ENCODE measurements around the gene SGPP1. TPM values are rescaled to one million over a fixed set of nuclear protein-coding genes. Genes with fewer than 3 reads are reported as not detected.
A peak's percentile ranks its signal among the peaks of the same experiment; 100 is the strongest.
"Not testable (repeated sequence)": the region's sequence is repeated elsewhere in the genome, so short reads cannot be mapped to it uniquely, and the experiment has no call there.

The SGPP1 gene
- total RNA-seq, 4 donors from 2014 or later, result 5.9 to 13.9 (median 6.8) TPM

DNA sequence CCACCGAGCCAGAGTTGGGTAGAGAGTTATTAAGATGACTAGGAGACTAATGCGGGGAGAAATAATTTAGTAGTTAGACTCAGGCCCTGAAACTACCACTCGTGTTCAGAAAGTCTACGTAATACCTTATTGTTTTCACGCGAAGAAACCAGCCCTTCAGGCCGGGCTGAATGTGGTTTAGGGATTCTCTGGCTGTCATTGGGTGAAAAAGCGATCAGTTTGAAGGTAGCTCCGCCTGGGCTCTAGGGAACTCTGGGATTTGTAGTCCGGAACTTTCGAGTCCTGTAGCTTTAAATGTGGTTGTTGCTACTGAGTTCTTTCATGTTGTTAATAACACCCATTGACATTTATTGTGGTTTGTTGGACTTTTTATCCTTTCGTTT, 85.6 kb downstream of the SGPP1 start:
- intact Hi-C loops (cut with DNase I; ENCODE audit: low total_unique reads), result no loop called here
- no peak for TF ChIP-seq POLR2A (IDR thresholded peaks at IDR 0.05)
- TF ChIP-seq, protein P1, sequence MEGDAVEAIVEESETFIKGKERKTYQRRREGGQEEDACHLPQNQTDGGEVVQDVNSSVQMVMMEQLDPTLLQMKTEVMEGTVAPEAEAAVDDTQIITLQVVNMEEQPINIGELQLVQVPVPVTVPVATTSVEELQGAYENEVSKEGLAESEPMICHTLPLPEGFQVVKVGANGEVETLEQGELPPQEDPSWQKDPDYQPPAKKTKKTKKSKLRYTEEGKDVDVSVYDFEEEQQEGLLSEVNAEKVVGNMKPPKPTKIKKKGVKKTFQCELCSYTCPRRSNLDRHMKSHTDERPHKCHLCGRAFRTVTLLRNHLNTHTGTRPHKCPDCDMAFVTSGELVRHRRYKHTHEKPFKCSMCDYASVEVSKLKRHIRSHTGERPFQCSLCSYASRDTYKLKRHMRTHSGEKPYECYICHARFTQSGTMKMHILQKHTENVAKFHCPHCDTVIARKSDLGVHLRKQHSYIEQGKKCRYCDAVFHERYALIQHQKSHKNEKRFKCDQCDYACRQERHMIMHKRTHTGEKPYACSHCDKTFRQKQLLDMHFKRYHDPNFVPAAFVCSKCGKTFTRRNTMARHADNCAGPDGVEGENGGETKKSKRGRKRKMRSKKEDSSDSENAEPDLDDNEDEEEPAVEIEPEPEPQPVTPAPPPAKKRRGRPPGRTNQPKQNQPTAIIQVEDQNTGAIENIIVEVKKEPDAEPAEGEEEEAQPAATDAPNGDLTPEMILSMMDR (IDR thresholded peaks at IDR 0.05), result no peak
- WGBS, 2 donors, result 0% methylated on average over 12 of the region's 12 CpGs
- DNase-seq (ENCODE audit: low spot score in 2 of 2), result peak; percentile 92 to 95
- H3K4me3 ChIP-seq (ENCODE audit: low read depth, poor library complexity, severe bottlenecking), result no peak overlapping the region

- DNase-seq (ENCODE audit: low spot score in 2 of 2), result peak; percentile 98 to 99
- WGBS, 2 donors, result 0 to 1% methylated on average over 52 to 59 of the region's 60 CpGs
- peak within 1 kb of the TSS; percentile 46 for H3K4me3 ChIP-seq (ENCODE audit: low read depth, poor library complexity, severe bottlenecking)
- intact Hi-C loops (cut with DNase I; ENCODE audit: low total_unique reads), result no loop called here
- no peak for TF ChIP-seq POLR2A (IDR thresholded peaks at IDR 0.05)
- TF ChIP-seq, protein P1 (IDR thresholded peaks at IDR 0.05), result peak in 1 of 3 donors; percentile 51
Observed at GRCh38 chr14:63641473-63642228, 86.2 kb downstream of the SGPP1 start, which contains the start of gene WDR89. Gene WDR89, minus strand, starts transcription at chr14:63641871. Its CDS starts 41,929 bp downstream, at chr14:63599942.

GRCh38 chr14:63638493-63638892, 89.4 kb downstream of the SGPP1 start:
- intact Hi-C loops (cut with DNase I; ENCODE audit: low total_unique reads), result no loop called here
- TF ChIP-seq, protein P1 (IDR thresholded peaks at IDR 0.05), result no peak
- TF ChIP-seq POLR2A (IDR thresholded peaks at IDR 0.05), result no peak
- no peak for DNase-seq (ENCODE audit: low spot score in 2 of 2)
- no peak overlapping the region for H3K4me3 ChIP-seq (ENCODE audit: low read depth, poor library complexity, severe bottlenecking)
- WGBS, 2 donors, result 82 to 96% methylated on average over 1 of the region's 1 CpG

DNA sequence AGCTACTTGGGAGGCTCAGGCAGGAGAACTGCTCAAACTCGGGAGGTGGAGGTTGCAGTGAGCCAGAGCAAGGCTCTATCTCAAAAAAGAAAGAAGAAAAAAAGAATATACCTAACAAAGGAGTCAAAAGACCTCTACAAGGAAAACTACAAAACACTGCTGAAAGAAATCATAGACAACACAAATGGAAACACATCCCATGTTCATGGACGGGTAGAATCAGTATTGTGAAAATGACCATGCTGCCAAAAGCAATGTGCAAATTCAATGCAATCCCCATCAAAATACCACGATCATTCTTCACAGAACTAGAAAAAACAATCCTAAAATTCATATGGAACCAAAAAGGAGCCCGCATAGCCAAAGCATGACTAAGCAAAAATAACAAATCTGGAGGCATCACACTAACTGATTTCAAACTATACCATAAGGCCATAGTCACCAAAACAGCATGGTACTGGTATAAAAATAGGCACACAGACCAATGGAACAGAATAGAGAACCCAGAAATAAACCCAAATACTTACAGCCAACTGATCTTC, 91.7 kb downstream of the SGPP1 start:
- intact Hi-C loops (cut with DNase I; ENCODE audit: low total_unique reads); DNase-seq (ENCODE audit: low spot score in 2 of 2); H3K4me3 ChIP-seq (ENCODE audit: low read depth, poor library complexity, severe bottlenecking): not testable (repeated sequence)
- WGBS, 2 donors, result 95 to 96% methylated on average over 4 of the region's 4 CpGs

Other genes with a start within 250 kb of the SGPP1 start
- 10 to 100 TPM; 15.0 to 22.5 (median 18.2) TPM for gene PPP2R5E, start 184.7 kb downstream of the SGPP1 start, total RNA-seq
- 1 to 10 TPM; 2.2 to 8.9 (median 6.8) TPM for gene WDR89, start 86.2 kb downstream of the SGPP1 start, total RNA-seq
- gene SYNE2, start 124.9 kb upstream of the SGPP1 start, total RNA-seq, result 100 to 1,000 TPM; 200 to 479 (median 232) TPM

Measured in lower leg skin (tissue), 4 donors.